HEK293 (cell line): Measurements from ENCODE around the gene PDK2.

ENCODE experiments used
- BCL6B ChIP-seq: fragments of 450-650 bp; formaldehyde crosslinking; IDR thresholded peaks from 2 replicates; pipeline ENCODE4 v1.5.1; 2017; ENCODE audit warnings: missing biosample characterization, missing genetic modification characterization
- GLIS1 ChIP-seq: fragments of 450-650 bp; formaldehyde crosslinking; IDR thresholded peaks from 2 replicates; pipeline ENCODE4 v1.5.1; 2016; ENCODE audit warnings: missing biosample characterization, missing genetic modification characterization
- KLF10 ChIP-seq: fragments of 450-650 bp; IDR thresholded peaks from 2 replicates; pipeline ENCODE4 v1.5.1; 2018; ENCODE audit warnings: missing biosample characterization, mild to moderate bottlenecking, missing genetic modification characterization
- REPIN1 ChIP-seq: fragments of 450-650 bp; formaldehyde crosslinking; IDR thresholded peaks from 2 replicates; pipeline ENCODE4 v1.5.1; 2017; ENCODE audit warnings: missing biosample characterization, missing genetic modification characterization, low read depth
- REST ChIP-seq: fragments of 450-650 bp; formaldehyde crosslinking; IDR thresholded peaks from 2 replicates; pipeline ENCODE4 v1.5.1; 2016; ENCODE audit warnings: missing biosample characterization, missing genetic modification characterization
- ZBTB49 ChIP-seq: fragments of 450-650 bp; formaldehyde crosslinking; IDR thresholded peaks from 2 replicates; pipeline ENCODE4 v1.5.1; 2016; ENCODE audit warnings: missing biosample characterization, missing genetic modification characterization, low read depth
- TF ChIP-seq, protein P1 (sequence below): fragments of 450-650 bp; formaldehyde crosslinking; IDR thresholded peaks from 2 replicates; pipeline ENCODE4 v1.5.1; 2016; ENCODE audit warnings: missing biosample characterization, missing genetic modification characterization
- TF ChIP-seq, protein P2 (sequence below): fragments of 450-650 bp; formaldehyde crosslinking; IDR thresholded peaks from 2 replicates; pipeline ENCODE4 v1.5.1; 2016; ENCODE audit warnings: missing biosample characterization, missing genetic modification characterization

DNA sequence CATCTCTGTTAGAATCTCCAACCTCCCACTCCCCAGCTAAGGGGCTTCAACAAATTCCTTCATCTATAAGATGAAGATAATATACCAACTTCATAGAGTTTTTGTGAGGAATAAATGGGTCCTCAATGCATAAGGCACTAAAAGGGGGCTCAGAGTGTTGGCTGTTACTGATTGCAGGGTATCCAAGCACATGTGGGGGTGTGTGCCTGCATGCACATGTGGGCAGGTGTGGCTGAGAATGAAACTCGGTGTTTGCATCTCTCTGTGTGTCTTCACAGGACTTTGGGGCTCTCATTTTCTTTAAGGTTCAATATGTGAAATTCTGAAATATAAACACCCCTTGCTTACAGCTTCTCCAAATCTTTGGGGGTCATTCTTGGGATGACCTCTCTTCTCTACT, 59.5 kb downstream of the PDK2 start:
- TF ChIP-seq REST (tag by site-specific recombination) (no peak), REPIN1 (no peak), BCL6B (no peak), ZBTB49 (tag by site-specific recombination) (no peak), GLIS1 (tag by site-specific recombination) (no peak), KLF10 (tag by site-specific recombination) (no peak)
- TF ChIP-seq, protein P1, sequence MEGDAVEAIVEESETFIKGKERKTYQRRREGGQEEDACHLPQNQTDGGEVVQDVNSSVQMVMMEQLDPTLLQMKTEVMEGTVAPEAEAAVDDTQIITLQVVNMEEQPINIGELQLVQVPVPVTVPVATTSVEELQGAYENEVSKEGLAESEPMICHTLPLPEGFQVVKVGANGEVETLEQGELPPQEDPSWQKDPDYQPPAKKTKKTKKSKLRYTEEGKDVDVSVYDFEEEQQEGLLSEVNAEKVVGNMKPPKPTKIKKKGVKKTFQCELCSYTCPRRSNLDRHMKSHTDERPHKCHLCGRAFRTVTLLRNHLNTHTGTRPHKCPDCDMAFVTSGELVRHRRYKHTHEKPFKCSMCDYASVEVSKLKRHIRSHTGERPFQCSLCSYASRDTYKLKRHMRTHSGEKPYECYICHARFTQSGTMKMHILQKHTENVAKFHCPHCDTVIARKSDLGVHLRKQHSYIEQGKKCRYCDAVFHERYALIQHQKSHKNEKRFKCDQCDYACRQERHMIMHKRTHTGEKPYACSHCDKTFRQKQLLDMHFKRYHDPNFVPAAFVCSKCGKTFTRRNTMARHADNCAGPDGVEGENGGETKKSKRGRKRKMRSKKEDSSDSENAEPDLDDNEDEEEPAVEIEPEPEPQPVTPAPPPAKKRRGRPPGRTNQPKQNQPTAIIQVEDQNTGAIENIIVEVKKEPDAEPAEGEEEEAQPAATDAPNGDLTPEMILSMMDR (tag by site-specific recombination), result no peak
- TF ChIP-seq, protein P2, sequence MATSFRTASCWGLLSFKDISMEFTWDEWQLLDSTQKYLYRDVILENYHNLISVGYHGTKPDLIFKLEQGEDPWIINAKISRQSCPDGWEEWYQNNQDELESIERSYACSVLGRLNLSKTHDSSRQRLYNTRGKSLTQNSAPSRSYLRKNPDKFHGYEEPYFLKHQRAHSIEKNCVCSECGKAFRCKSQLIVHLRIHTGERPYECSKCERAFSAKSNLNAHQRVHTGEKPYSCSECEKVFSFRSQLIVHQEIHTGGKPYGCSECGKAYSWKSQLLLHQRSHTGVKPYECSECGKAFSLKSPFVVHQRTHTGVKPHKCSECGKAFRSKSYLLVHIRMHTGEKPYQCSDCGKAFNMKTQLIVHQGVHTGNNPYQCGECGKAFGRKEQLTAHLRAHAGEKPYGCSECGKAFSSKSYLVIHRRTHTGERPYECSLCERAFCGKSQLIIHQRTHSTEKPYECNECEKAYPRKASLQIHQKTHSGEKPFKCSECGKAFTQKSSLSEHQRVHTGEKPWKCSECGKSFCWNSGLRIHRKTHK (tag by site-specific recombination), result no peak
